CD14-positive monocyte (primary cell): ENCODE data around the gene CTBP2. TPM values are rescaled to one million over a fixed set of nuclear protein-coding genes. Genes with fewer than 3 reads are reported as not detected.

Experiments
- DNase-seq, 3 donors: peaks; one replicate each; pipeline ENCODE4 v3.0.0-alpha.2; 2011 to 2022
- H2AFZ ChIP-seq: 2 replicates; pipeline ENCODE4 v1.6.0; 2012; ENCODE audit warnings: mild to moderate bottlenecking, low read depth, low read length, inconsistent platforms; ENCODE audit not compliant: insufficient read depth, poor library complexity, severe bottlenecking
- H3K27ac ChIP-seq, 2 donors: 1 replicate in 1 of 2; 2 replicates in 1 of 2; pipeline ENCODE4 v1.5.1; 2012 to 2013; ENCODE audit warnings: low read length in 2 of 2, control low read depth in 1 of 2, inconsistent platforms in 1 of 2, low read depth in 1 of 2, mild to moderate bottlenecking in 1 of 2
- H3K27me3 ChIP-seq, 2 donors: one replicate each; pipeline versions ENCODE4 v1.6.0 to v1.6.1; 2011 to 2013; ENCODE audit warnings: low read length in 2 of 2; ENCODE audit not compliant: control insufficient read depth in 2 of 2, insufficient read depth in 2 of 2
- H3K36me3 ChIP-seq, 2 donors: replicated peaks in 1 of 2; 1 replicate in 1 of 2; 2 replicates in 1 of 2; pipeline versions ENCODE4 v1.5.1 to v1.6.1; 2012 to 2013; ENCODE audit warnings: low read length in 2 of 2, control low read depth in 1 of 2, inconsistent platforms in 1 of 2, mild to moderate bottlenecking in 1 of 2; ENCODE audit not compliant: insufficient read depth in 2 of 2, control insufficient read depth in 1 of 2
- H3K4me1 ChIP-seq, 2 donors: 1 replicate in 1 of 2; 2 replicates in 1 of 2; pipeline versions ENCODE4 v1.5.1 to v1.6.1; 2012 to 2013; ENCODE audit warnings: low read length in 2 of 2, control low read depth in 1 of 2, inconsistent platforms in 1 of 2, mild to moderate bottlenecking in 1 of 2, moderate library complexity in 1 of 2; ENCODE audit not compliant: insufficient read depth in 2 of 2, control insufficient read depth in 1 of 2
- H3K4me2 ChIP-seq: replicated peaks from 2 replicates; pipeline ENCODE3; 2012; ENCODE audit warnings: low read length, moderate library complexity, mild to moderate bottlenecking; ENCODE audit not compliant: poor library complexity, severe bottlenecking; ENCODE audit errors: extremely low read depth
- H3K4me3 ChIP-seq, 3 experiments: fragments of 200-600 bp in 1 of 3; sonication (generic) in 1 of 3; replicated peaks in 1 of 3; 1 replicate in 2 of 3; 2 replicates in 1 of 3; pipeline ENCODE4 v1.5.1; 2011 to 2013; ENCODE audit warnings: low read length in 3 of 3, mild to moderate bottlenecking in 3 of 3, control low read depth in 2 of 3, low read depth in 2 of 3, inconsistent platforms in 1 of 3, moderate library complexity in 1 of 3
- H3K79me2 ChIP-seq: 2 replicates; pipeline ENCODE4 v1.6.0; 2012; ENCODE audit warnings: mild to moderate bottlenecking, control low read depth, inconsistent platforms, low read length, moderate library complexity; ENCODE audit not compliant: insufficient read depth
- H3K9ac ChIP-seq: 2 replicates; pipeline ENCODE4 v1.6.0; 2017; ENCODE audit warnings: low read length, mild to moderate bottlenecking; ENCODE audit not compliant: insufficient read depth, poor library complexity, severe bottlenecking
- H3K9me3 ChIP-seq, 2 donors: replicated peaks in 1 of 2; 1 replicate in 1 of 2; 2 replicates in 1 of 2; pipeline versions ENCODE4 v1.5.1 to v1.6.1; 2012 to 2013; ENCODE audit warnings: low read length in 2 of 2, control low read depth in 1 of 2; ENCODE audit not compliant: control insufficient read depth in 1 of 2, insufficient read depth in 1 of 2
- H4K20me1 ChIP-seq: 2 replicates; pipeline ENCODE4 v1.6.0; 2012; ENCODE audit warnings: mild to moderate bottlenecking, low read length, control low read depth, moderate library complexity; ENCODE audit not compliant: insufficient read depth
- H3K27ac Mint-ChIP-seq, 7 donors: one replicate each; pipeline ENCODE4 v1.8.0; 2020; ENCODE audit warnings: mild to moderate bottlenecking in 7 of 7, mixed read lengths in 7 of 7, moderate library complexity in 6 of 7, inconsistent platforms in 2 of 7
- H3K27me3 Mint-ChIP-seq, 3 donors: one replicate each; pipeline ENCODE4 v1.8.0; 2021 to 2022; ENCODE audit warnings: low read depth in 3 of 3, mild to moderate bottlenecking in 3 of 3, mixed read lengths in 3 of 3, moderate library complexity in 3 of 3, inconsistent platforms in 1 of 3
- H3K36me3 Mint-ChIP-seq, 2 donors: one replicate each; pipeline ENCODE4 v1.8.0; 2020; ENCODE audit warnings: mixed read lengths in 2 of 2, inconsistent platforms in 1 of 2, mild to moderate bottlenecking in 1 of 2
- H3K4me1 Mint-ChIP-seq: one replicate; pipeline ENCODE4 v1.8.0; 2020; ENCODE audit warnings: mild to moderate bottlenecking, mixed read lengths
- H3K4me3 Mint-ChIP-seq, 2 donors: one replicate each; pipeline ENCODE4 v1.8.0; 2020; ENCODE audit warnings: mild to moderate bottlenecking in 2 of 2, mixed read lengths in 2 of 2, moderate library complexity in 1 of 2
- H3K9me3 Mint-ChIP-seq, 7 donors: one replicate each; pipeline ENCODE4 v1.8.0; 2020 to 2022; ENCODE audit warnings: mixed read lengths in 7 of 7, mild to moderate bottlenecking in 6 of 7, moderate library complexity in 6 of 7, inconsistent platforms in 2 of 7
- CTCF ChIP-seq: fragments of 200-600 bp; IDR thresholded peaks from one replicate; pipeline ENCODE4 v1.8.0; 2022; ENCODE audit warnings: antibody characterized with exemption, mild to moderate bottlenecking
- WGBS: methylation state at CpG from one replicate; pipeline ENCODE4 v1.1.5; 2013; ENCODE audit warnings: missing lambda C conversion rate; ENCODE audit not compliant: insufficient coverage; 5-methylcytosine and 5-hydroxymethylcytosine counted together
- intact Hi-C, 2 donors: fragments of 100-400 bp; cut with micrococcal nuclease; formaldehyde crosslinking; loops; one replicate each; pipeline versions ENCODE4 v1.15.0 to v1.15.1; 2023
- polyA plus RNA-seq, 3 donors: library from polyadenylated mRNA; depleted of rRNA in 1 of 3; unstranded in 2 of 3; stranded (reverse) in 1 of 3; fragments of 300-500 nt in 2 of 3; fragments of >200 nt in 1 of 3; fragmentation: Illumina TruSeq in 2 of 3; gene quantifications; 1 replicate in 2 of 3; 2 replicates in 1 of 3; pipeline ENCODE4 v1.2.3, GENCODE V29; 2012 to 2021

CTBP2 gene
- polyA plus RNA-seq, 3 donors: 40.9 to 87.1 (median 41.1) TPM

- Mint-ChIP-seq H3K27ac (no peak overlapping the region), H3K9me3 (no peaks in the 10 kb centered on the region), H3K4me1 (peaks cover 38% of the 10 kb centered on the region), H3K36me3 (peaks cover 18 to 60% of the 10 kb centered on the region in 2 donors), H3K27me3 (peaks cover 0 to 2% (median 2%) of the 10 kb centered on the region in 3 donors), H3K4me3 (no peak overlapping the region)
- Histone ChIP-seq H3K36me3 (peaks cover 0 to 62% of the 10 kb centered on the region in 2 donors), H3K9me3 (no peaks in the 10 kb centered on the region), H3K4me1 (peaks cover 6 to 9% of the 10 kb centered on the region in 2 donors), H4K20me1 (peaks cover 100% of the 10 kb centered on the region), H3K4me2 (no peak overlapping the region), H3K79me2 (peaks cover 100% of the 10 kb centered on the region), H3K27me3 (no peaks in the 10 kb centered on the region), H3K9ac (no peak overlapping the region), H2AFZ (no peak overlapping the region), H3K4me3 (no peak overlapping the region), H3K27ac (no peak overlapping the region)
- DNase-seq: no peak
- intact Hi-C loops: no loop called here
- no peak for TF ChIP-seq CTCF
- WGBS: no CpG with 5 or more reads among the region's 2 CpGs
Observed at GRCh38 chr10:125096975-125097374, 63.4 kb downstream of the CTBP2 start.

- no peak overlapping the region for H3K27ac ChIP-seq
- no peak for TF ChIP-seq CTCF
- no peak overlapping the region for H3K4me3 ChIP-seq
- no peak overlapping the region for H2AFZ ChIP-seq
- peaks cover 100% of the 10 kb centered on the region for H3K79me2 ChIP-seq
- Mint-ChIP-seq H3K36me3 (peaks cover 13 to 55% of the 10 kb centered on the region in 2 donors), H3K9me3 (no peaks in the 10 kb centered on the region), H3K4me1 (peaks cover 34% of the 10 kb centered on the region), H3K4me3 (no peak overlapping the region), H3K27me3 (peaks cover 0 to 2% (median 1%) of the 10 kb centered on the region in 3 donors), H3K27ac (peak overlapping the region in 2 of 7 donors; percentile 26 to 59)
- WGBS: 66% methylated on average over 5 of the region's 6 CpGs
- peaks cover 0 to 61% of the 10 kb centered on the region in 2 donors for H3K36me3 ChIP-seq
- no peaks in the 10 kb centered on the region for H3K27me3 ChIP-seq
- peaks cover 4 to 6% of the 10 kb centered on the region in 2 donors for H3K4me1 ChIP-seq
- H3K9ac ChIP-seq: no peak overlapping the region
- no peaks in the 10 kb centered on the region for H3K9me3 ChIP-seq
- intact Hi-C loops: no loop called here
- H3K4me2 ChIP-seq: no peak overlapping the region
- H4K20me1 ChIP-seq: peaks cover 100% of the 10 kb centered on the region
- DNase-seq: no peak
Observed at GRCh38 chr10:125096371-125096770, 64.0 kb downstream of the CTBP2 start.
